GM12865 (cell line): Measurements from ENCODE around the gene COPS2.

Experiments used
- DNase-seq: peaks from one replicate; pipeline ENCODE4 v3.0.0; 2010; ENCODE audit warnings: low read depth
- H3K4me3 ChIP-seq: 2 replicates; pipeline ENCODE4 v1.5.1; 2011; ENCODE audit warnings: mild to moderate bottlenecking, low read depth, low read length, control low read depth
- TF ChIP-seq, protein P1 (sequence below): IDR thresholded peaks from 2 replicates; pipeline ENCODE4 v1.5.1; 2011; ENCODE audit warnings: low read length, control low read depth, low read depth, inconsistent platforms; ENCODE audit not compliant: insufficient read depth; ENCODE audit errors: missing control alignments

COPS2 gene

DNA sequence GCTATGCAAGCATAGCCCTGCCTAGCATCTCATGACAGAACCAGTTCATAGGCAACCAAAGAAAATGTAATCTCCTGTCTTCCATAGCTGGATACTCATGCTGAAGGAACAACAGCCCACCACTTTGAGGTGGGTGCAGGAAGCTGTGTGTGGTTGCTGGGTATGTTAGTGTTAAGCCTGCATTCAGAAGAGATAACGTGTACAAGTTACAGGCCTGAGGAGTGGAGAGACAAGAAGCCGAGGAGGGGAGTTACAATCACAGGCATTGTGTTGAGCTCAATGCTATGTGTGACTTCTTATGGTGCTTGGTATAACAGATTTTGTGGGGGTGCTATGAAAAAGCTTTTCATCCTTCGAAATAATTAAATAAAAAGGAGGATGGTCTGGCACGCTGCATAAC is 66.4 kb downstream of the COPS2 start:
- TF ChIP-seq, protein P1, sequence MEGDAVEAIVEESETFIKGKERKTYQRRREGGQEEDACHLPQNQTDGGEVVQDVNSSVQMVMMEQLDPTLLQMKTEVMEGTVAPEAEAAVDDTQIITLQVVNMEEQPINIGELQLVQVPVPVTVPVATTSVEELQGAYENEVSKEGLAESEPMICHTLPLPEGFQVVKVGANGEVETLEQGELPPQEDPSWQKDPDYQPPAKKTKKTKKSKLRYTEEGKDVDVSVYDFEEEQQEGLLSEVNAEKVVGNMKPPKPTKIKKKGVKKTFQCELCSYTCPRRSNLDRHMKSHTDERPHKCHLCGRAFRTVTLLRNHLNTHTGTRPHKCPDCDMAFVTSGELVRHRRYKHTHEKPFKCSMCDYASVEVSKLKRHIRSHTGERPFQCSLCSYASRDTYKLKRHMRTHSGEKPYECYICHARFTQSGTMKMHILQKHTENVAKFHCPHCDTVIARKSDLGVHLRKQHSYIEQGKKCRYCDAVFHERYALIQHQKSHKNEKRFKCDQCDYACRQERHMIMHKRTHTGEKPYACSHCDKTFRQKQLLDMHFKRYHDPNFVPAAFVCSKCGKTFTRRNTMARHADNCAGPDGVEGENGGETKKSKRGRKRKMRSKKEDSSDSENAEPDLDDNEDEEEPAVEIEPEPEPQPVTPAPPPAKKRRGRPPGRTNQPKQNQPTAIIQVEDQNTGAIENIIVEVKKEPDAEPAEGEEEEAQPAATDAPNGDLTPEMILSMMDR, result no peak
- DNase-seq, result no peak
- H3K4me3 ChIP-seq, result no peak overlapping the region

DNA sequence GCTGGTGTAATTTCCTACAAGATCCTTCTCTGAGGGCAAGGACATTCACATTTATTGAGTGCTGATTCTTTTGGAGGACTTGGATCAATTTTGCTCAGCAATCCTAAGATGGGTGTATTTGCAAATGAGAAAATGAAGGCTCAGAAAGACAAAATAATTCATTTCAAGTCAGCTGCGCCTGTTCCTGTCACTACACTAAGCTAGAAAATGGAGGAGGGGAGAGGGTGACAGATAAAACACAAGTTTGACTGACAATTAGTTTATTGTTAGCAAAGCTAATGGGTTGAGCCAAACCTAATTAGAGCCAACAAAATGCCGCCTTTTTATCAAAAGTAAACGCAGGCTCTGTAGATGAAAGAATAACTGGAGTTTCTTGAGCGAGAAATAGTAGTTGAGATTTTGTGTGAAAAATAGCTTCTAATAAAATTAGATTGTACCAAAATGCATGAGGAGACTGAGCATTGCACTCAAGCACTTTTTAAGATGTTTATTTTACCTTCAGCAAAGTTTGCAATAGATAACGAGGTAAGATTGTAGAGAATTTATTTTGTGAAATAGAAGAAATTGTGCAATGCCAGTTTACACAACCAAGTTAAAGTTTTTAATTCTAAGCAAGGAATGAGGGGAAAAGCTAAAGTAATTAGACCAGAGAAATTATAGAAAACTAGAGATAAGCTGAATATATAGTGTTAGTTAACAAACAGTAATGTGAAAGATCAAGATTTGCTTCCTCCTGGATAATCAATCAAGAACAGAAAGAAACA is 69.5 kb downstream of the COPS2 start:
- no peak for DNase-seq
- no peak overlapping the region for H3K4me3 ChIP-seq
- TF ChIP-seq, protein P1, result no peak

DNA sequence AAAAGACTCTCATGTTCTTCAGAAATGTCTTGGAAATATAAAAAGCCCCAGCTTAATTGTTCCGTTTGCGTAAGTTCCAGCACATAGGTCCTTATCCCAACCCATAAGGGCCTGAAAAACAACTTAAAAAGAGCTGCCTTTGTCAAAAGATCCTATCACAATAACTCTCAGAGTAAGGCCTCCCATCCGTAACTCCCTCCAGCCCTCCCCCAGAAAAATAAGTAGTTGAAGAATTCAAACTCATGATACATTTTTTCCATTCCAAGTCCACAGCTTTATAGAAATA is 71.2 kb downstream of the COPS2 start:
- no peak overlapping the region for H3K4me3 ChIP-seq
- TF ChIP-seq, protein P1, result no peak
- DNase-seq, result no peak

DNA sequence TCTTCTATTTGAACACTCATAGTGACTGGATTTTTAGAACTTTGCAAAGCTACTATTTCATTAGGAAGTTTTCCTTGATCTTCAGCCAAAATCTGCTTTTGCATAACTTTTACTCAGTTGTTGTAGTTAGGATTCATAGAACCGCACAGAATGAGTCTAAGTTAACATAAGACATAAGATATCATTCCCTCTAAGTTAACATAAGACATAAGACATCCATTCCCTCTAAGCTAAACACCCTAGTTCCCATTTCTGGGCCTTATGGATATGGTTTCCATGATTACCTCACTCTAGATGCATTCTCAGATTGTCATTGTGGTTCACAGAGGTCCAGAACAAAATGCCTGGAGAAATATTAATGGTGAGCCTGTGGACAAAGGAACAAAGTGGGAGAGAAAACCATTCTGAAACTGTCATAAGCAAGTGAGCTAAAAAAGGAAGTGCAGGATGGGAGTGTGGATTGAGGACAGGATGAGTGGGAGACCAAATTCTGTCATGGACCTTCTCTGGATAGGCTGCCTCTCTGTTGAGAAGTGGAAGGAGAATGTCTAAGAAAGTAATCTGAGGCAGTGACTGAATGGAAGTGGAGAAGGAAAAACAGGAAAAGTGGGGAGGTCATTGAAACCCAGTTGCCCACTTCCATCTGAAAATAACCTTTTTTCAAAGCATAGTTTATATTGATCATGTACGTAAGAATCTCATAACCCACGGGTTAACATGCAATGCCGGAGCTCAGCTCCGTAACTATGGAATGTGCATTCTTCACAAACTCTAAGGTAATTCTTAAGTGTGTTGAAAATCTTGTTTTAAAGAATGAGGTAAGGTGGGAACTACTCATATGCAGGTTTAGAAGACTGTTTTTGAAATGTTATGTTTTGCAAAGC is 71.8 kb downstream of the COPS2 start:
- no peak overlapping the region for H3K4me3 ChIP-seq
- no peak for DNase-seq
- TF ChIP-seq, protein P1, result no peak

DNA sequence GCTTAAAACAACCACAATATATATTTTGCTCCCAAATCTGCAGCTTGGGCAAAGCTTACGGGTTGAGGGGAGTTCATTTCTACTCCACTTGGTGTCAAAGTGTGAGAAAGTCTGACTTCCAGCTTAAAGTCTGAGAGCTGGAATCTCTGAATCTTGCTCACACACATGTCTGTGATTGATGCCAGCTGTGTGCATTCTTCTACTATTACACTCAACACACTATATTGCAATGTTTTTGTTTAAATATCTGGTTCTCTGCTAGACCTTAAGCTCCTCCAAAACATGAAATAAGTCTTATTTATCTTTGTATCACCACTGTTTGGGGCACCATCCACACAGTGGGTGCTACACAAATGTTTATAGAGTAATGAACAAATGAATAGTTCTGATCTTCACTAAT is 72.4 kb downstream of the COPS2 start:
- TF ChIP-seq, protein P1, result no peak
- no peak overlapping the region for H3K4me3 ChIP-seq
- no peak for DNase-seq

DNA sequence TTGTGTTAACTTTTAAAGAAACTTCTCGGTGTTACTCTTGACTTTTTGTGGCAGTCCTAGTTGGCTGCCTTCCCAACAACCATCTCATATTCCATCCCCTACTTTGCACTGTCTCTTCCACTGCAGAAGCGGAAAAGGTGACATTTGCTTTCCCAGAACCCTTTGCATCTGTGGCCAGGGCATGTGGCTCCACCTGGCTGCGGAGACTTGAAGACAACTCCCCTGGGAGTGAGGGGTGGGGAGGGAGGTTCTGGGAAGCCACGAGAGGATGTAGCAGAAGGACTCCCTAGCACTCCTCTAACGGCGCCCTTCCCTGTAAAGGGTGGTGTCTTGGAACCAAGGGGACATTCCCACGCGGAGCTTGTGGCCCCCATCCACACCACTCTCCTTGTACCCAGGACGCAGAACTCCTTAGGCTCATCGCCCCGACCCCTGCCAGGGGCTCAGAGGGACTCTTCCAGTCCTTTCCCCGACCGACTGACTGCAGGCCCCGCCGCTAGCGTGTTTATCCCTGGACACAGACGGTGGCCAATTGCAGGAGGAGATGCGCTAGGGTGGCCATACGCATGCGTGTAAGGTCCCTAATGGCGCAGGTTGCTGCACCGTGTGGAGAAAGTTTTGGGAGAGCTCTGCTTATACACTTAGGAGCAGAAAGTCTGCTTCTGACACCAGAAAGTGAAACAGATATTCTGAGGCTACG is 75.9 kb downstream of the COPS2 start:
- DNase-seq, result no peak
- no peak overlapping the region for H3K4me3 ChIP-seq
- TF ChIP-seq, protein P1, result no peak
